IPS-20b (cell line): ENCODE measurements around the gene RPL35.
"Not testable (repeated sequence)": the region's sequence is repeated elsewhere in the genome, so short reads cannot be mapped to it uniquely, and the experiment has no call there.

ENCODE experiments used
- H3K27ac ChIP-seq: one replicate; pipeline ENCODE4 v1.5.1; 2013; ENCODE audit warnings: low read length
- H3K27me3 ChIP-seq: 2 replicates; pipeline ENCODE4 v1.6.1; 2013; ENCODE audit warnings: mild to moderate bottlenecking, low read length, inconsistent platforms; ENCODE audit not compliant: insufficient read depth
- H3K36me3 ChIP-seq: 2 replicates; pipeline ENCODE4 v1.6.1; 2013; ENCODE audit warnings: low read depth, mild to moderate bottlenecking, inconsistent platforms, low read length, moderate library complexity; ENCODE audit not compliant: insufficient read depth
- H3K4me1 ChIP-seq: 2 replicates; pipeline ENCODE4 v1.6.1; 2013; ENCODE audit warnings: mild to moderate bottlenecking, control low read depth, inconsistent platforms, low read length, moderate library complexity; ENCODE audit not compliant: insufficient read depth
- H3K4me3 ChIP-seq: 2 replicates; pipeline ENCODE4 v1.5.1; 2013; ENCODE audit warnings: mild to moderate bottlenecking, low read length, inconsistent platforms
- H3K9ac ChIP-seq: 2 replicates; pipeline ENCODE4 v1.6.1; 2013; ENCODE audit warnings: low read depth, mild to moderate bottlenecking, inconsistent platforms, low read length, moderate library complexity
- H3K9me3 ChIP-seq: 2 replicates; pipeline ENCODE4 v1.6.1; 2013; ENCODE audit warnings: mild to moderate bottlenecking, low read depth, low read length, inconsistent platforms; ENCODE audit not compliant: insufficient read depth

Gene RPL35

DNA sequence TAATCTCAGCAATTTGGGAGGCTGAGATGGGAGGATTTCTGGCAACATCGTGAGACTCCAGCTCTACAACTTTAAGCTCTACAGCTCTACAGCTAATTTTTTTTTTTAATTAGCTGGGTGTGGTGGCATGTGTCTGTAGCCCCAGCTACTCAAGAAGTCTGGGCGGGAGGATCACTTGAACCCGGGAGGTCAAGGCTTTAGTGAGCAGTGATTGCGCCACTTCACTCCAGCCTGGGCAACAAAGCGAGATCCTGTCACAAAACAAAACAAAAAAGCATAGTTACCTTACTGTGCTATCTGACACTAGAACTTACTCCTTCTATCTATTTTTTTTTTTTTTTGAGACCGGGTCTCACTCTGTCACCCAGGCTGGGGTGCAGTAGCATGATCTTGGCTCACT is 14.8 kb downstream of the RPL35 start:
- no peaks in the 10 kb centered on the region for H3K9me3 ChIP-seq
- no peak overlapping the region for H3K4me3 ChIP-seq
- H3K27me3 ChIP-seq = no peaks in the 10 kb centered on the region
- H3K27ac ChIP-seq = no peak overlapping the region
- H3K36me3 ChIP-seq = no peaks in the 10 kb centered on the region
- H3K9ac ChIP-seq = no peak overlapping the region
- no peaks in the 10 kb centered on the region for H3K4me1 ChIP-seq

DNA sequence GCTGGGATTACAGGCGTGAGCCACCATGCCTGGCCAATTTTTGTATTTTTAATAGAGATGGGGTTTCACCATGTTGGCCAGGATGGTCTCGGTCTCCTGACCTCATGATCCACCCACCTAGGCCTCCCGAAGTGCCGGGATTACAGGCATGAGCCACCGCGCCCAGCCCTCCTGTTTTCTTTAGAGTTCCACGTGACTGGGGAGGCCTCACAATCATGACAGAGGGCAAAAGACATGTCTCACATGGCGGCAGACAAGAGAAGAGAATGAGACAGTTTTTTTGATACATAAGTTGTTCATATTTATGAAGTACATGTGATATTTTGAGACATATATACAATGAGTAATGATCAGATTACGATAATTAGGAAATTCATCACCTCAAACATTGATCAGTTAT is 15.3 kb downstream of the RPL35 start:
- not testable (repeated sequence) for H3K27ac ChIP-seq, H3K4me1 ChIP-seq

DNA sequence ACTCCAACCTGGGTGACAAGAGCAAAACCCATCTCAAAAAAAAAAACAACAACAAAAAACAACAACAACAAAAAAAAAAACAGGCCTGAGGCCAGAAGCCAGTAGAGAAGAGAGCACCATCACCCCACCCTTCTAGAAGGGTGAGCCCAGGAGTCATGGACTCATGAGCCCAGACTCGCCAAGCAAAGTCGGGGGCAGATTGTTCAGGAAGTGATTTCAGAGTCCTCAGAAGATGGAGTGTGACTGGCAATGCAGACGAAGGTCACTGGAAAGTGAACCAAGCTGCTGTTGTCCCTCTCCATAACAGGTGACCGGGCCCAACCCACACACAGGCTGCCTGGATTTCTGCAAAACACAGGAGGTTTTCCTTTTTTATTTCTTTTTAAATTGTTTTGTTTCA is 17.5 kb downstream of the RPL35 start:
- no peak overlapping the region for H3K9ac ChIP-seq
- H3K4me1 ChIP-seq = no peaks in the 10 kb centered on the region
- no peak overlapping the region for H3K27ac ChIP-seq

More for the DNA sequence above, 15.3 kb downstream of the RPL35 start:
- H3K9ac ChIP-seq, H3K9me3 ChIP-seq, H3K36me3 ChIP-seq, H3K4me3 ChIP-seq, H3K27me3 ChIP-seq: not testable (repeated sequence)

DNA sequence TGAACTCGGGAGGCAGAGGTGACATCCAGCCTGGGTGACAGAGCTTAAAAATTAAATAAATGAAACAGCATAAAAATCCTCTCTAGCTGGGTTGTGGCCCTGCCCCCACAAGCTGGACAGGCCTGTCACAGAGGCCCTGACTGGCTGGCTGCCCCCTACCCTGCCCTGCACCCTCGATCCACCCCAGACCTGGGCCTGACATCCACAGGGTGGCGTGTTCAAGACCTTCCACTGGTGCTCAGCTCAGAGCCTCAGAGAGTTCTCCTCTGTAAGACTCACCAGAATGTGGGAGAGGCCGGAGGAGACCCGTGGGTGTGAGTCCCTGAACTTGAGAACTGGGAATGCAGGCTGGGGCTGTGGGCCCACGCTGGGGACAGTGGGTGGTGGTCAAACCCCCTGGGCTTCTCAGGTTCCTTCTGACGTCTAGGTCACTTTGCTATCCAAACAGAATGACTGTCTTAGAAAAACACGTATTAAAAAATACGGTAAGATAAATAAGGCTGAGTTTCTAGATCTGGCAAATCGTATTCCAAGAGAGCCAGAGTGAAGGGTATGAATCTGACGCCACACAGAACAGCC is 18.2 kb downstream of the RPL35 start:
- Histone ChIP-seq H3K9ac (no peak overlapping the region), H3K27ac (no peak overlapping the region), H3K9me3 (no peaks in the 10 kb centered on the region), H3K36me3 (no peaks in the 10 kb centered on the region), H3K27me3 (no peaks in the 10 kb centered on the region), H3K4me1 (no peaks in the 10 kb centered on the region), H3K4me3 (no peak overlapping the region)

More for the DNA sequence above, 17.5 kb downstream of the RPL35 start:
- H3K27me3 ChIP-seq = no peaks in the 10 kb centered on the region
- H3K9me3 ChIP-seq = no peaks in the 10 kb centered on the region
- H3K36me3 ChIP-seq = no peaks in the 10 kb centered on the region
- no peak overlapping the region for H3K4me3 ChIP-seq

DNA sequence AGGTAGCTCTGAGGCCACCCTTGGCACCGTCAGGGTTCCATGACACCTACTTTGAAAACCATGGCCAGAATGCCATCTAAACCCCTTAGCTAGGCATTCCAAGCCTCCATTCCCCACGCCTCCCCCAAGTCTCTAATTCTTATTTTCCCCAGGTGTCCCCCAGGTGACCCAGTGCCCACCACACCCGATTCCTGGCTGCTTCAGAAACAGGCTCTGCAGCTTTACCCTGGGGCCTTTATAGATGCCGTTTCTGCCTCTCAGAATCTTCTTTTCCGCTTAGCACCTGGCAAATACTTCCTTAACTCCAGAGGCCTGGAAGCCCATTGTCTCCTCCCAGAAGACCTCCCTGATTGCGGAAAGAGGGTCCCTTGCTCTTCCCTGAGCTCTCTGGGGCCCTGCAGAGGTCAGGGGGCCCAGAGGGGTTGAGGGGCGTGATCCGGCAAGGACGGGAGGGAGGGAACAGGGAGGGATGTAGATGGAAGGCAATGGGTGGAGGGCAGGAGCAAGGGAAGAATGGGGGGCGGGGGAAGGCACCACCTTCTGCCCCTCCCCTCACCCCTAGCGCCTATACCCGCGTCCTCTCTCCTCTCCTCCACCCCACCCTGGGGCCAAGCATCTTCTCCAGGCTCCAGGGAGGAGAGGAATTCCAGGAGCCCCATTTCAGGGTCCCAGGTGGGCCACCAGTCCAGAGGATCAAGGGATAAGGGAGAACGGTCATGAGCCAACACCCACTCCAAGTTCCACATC is 20.5 kb downstream of the RPL35 start:
- no peaks in the 10 kb centered on the region for H3K27me3 ChIP-seq
- H3K4me1 ChIP-seq = no peaks in the 10 kb centered on the region
- H3K27ac ChIP-seq = no peak overlapping the region
- no peaks in the 10 kb centered on the region for H3K36me3 ChIP-seq
- no peaks in the 10 kb centered on the region for H3K9me3 ChIP-seq
- no peak overlapping the region for H3K4me3 ChIP-seq
- no peak overlapping the region for H3K9ac ChIP-seq

DNA sequence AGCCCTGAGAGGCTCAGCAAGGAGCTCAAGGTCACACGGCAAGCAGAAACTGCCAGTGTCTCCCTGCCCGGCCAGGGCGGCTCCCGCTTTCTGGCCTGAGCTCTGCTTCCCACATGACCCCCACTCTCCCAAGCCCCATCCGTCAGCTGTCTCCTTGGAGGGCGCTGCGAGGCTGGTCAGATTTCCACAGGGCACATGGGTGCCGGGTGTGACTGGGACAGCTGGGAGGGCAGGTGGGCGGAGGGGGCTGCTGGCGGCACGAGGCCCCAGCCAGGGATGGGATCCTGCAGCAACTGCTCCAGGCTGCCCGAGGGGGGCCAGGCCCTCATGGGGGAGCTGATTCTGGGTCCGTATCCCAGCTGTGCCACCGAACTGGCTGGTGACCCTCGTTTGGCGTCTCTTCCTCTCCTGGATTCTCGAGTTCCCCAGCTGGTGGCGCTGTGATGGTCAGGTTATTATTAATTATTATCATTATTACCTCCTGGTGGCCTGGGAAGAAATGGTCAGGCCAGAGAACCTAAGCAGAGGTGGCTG is 21.4 kb downstream of the RPL35 start:
- no peaks in the 10 kb centered on the region for H3K36me3 ChIP-seq
- no peak overlapping the region for H3K27ac ChIP-seq
- no peaks in the 10 kb centered on the region for H3K4me1 ChIP-seq
- H3K4me3 ChIP-seq = no peak overlapping the region
- no peaks in the 10 kb centered on the region for H3K9me3 ChIP-seq
- H3K27me3 ChIP-seq = no peaks in the 10 kb centered on the region
- H3K9ac ChIP-seq = no peak overlapping the region

DNA sequence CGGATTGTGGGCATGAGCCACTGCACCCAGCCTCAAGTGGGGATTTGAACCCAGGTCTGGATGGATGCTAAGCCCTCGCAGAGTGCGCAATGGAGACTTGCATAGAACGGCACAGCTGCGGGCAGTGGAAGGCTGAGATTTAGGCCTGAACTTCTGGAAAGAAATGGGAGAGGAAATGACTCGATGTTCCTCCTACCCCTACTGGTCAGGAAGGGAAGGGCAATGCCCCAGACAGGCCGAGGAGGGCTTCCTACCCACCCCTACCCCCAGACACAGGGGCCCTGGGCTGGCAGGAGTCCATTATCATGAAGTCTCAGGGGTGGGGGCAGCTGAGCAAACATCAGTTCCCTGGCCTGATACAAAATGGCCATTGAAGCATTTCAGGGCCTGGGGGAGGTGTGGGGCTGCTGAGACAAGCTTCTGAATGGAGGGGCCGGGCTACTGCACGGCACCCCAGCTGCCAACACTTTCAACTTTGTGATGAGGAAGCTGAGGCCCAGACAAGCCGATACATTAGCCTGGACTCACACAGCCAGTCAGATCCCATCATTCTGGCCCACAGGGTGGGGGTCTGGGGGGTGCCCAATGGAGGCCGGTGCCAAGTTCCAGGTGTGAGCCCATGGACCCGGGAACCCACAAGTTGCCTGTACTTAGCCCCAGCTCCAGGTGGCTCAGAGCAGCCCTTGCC is 22.0 kb downstream of the RPL35 start:
- Histone ChIP-seq H3K4me3 (no peak overlapping the region), H3K27ac (no peak overlapping the region), H3K9me3 (no peaks in the 10 kb centered on the region)

DNA sequence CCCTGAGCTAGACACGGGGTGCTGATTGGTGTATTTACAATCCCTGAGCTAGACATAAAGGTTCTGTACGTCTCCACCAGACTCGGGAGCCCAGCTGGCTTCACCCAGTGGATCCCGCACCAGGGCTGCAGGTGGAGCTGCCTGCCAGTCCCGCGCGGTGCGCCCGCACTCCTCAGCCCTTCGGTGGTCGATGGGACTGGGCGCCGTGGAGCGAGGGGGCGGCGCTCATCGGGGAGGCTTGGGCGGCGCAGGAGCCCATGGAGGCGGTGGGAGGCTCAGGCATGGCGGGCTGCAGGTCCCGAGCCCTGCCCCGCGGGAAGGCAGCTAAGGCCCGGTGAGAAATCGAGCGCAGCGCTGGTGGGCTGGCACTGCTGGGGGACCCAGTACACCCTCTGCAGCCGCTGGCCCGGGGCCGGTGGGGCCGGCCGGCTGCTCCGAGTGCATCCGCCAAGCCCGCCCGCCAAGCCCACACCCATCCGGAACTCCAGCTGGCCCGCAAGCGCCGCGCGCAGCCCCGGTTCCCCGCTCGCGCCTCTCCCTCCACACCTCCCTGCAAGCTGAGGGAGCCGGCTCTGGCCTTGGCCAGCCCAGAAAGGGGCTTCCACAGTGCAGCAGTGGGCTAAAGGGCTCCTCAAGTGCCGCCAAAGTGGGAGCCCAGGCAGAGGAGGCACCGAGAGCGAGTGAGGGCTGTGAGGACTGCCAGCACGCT is 23.0 kb downstream of the RPL35 start:
- not testable (repeated sequence) for H3K27me3 ChIP-seq, H3K9me3 ChIP-seq, H3K4me3 ChIP-seq, H3K4me1 ChIP-seq, H3K27ac ChIP-seq, H3K9ac ChIP-seq, H3K36me3 ChIP-seq

More for the DNA sequence above, 22.0 kb downstream of the RPL35 start:
- Histone ChIP-seq H3K9ac (no peak overlapping the region), H3K27me3 (no peaks in the 10 kb centered on the region), H3K36me3 (no peaks in the 10 kb centered on the region), H3K4me1 (no peaks in the 10 kb centered on the region)

DNA sequence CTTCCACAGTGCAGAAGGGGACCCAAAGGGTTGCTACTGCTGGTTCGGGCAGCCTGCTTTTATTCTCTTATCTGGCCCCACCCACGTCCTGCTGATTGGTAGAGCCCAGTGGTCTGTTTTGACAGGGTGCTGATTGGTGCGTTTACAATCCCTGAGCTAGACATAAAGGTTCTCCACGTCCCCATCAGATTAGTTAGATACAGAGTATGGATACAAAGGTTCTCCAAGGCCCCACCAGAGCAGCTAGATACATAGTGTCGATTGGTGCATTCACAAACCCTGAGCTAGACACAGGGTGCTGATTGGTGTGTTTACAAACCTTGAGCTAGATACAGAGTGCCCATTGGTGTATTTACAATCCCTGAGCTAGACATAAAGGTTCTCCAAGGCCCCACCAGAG is 23.6 kb downstream of the RPL35 start:
- H3K4me3 ChIP-seq, H3K4me1 ChIP-seq, H3K36me3 ChIP-seq, H3K27me3 ChIP-seq, H3K9ac ChIP-seq, H3K9me3 ChIP-seq, H3K27ac ChIP-seq: not testable (repeated sequence)

DNA sequence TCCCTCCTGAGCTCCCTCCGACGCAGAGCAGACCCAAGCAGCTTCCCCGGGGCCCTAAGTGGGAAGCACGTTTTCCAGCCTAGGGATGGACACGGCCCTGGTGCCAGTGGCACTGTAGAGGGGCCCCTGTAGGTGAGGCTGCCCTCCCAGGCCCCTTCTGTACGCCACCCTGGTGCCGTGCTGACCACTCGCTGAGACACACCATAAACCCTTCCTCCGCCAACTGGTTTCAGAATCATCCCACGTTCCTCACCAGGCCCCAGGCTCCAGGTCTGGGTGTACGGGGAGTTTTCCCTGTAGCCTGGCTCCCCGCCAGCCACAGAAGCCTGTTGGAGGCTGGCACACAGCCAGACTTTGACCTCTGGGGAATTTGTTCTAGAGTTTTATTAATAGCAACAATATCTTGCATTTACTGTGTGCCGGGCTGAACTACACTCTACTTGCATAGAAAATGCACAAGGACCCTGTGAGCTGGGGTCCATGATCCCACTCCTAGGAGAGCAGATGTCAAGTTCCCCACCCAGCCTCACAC is 26.7 kb downstream of the RPL35 start:
- no peak overlapping the region for H3K9ac ChIP-seq
- no peaks in the 10 kb centered on the region for H3K4me1 ChIP-seq
- no peak overlapping the region for H3K4me3 ChIP-seq
- no peak overlapping the region for H3K27ac ChIP-seq
- no peaks in the 10 kb centered on the region for H3K27me3 ChIP-seq
- H3K9me3 ChIP-seq = no peaks in the 10 kb centered on the region
- H3K36me3 ChIP-seq = no peaks in the 10 kb centered on the region

DNA sequence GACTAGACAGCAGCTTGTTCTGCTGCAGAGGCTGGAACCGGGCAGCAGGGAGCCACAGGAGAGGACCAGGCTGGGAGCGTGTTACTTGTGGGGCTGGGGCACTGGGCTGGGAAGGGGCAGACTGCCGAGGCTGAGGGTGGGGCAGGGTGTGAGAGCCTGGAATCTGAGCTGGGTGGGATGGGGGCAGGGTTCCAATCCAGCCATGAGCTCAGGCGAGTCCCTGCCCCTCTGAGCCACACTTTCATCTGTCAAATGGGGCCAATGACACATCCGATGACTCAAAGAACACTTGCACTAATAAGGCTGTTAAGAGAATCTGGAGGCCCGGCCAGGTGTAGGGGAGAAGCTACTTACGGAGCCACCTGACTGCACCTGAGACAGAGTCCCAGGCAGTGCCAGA is 27.2 kb downstream of the RPL35 start:
- Histone ChIP-seq H3K9ac (no peak overlapping the region), H3K27ac (no peak overlapping the region), H3K27me3 (no peaks in the 10 kb centered on the region), H3K36me3 (no peaks in the 10 kb centered on the region), H3K4me3 (no peak overlapping the region), H3K4me1 (peaks cover 3% of the 10 kb centered on the region; the same call in 1 of the 2 replicates), H3K9me3 (no peaks in the 10 kb centered on the region)
